Prostate gland (tissue), 2 donors: Measurements from ENCODE around the gene G6PC2.

Experiments
- CTCF ChIP-seq, 4 experiments: fragments of 200-600 bp in 2 of 4; fragments of 450-650 bp in 2 of 4; sonication (generic) in 2 of 4; IDR thresholded peaks; 1 replicate in 3 of 4; 2 replicates in 1 of 4; pipeline ENCODE4 v1.5.1; 2016 to 2019; ENCODE audit warnings: antibody characterized with exemption in 4 of 4, mild to moderate bottlenecking in 2 of 4, moderate library complexity in 2 of 4
- POLR2A ChIP-seq: fragments of 450-650 bp; IDR thresholded peaks from one replicate; pipeline ENCODE4 v1.6.1; 2016; ENCODE audit warnings: antibody characterized with exemption, mild to moderate bottlenecking
- POLR2AphosphoS5 ChIP-seq: sonication (generic); formaldehyde crosslinking; IDR thresholded peaks from one replicate; pipeline ENCODE4 v1.6.1; 2017; ENCODE audit warnings: antibody characterized with exemption

GRCh38 chr2:168858146-168858545 is 42.9 kb upstream of the G6PC2 start:
- TF ChIP-seq CTCF (IDR thresholded peaks at IDR 0.05) = no peak
- no peak for TF ChIP-seq POLR2A
- TF ChIP-seq POLR2AphosphoS5 = no peak
